SJCRH30 (cell line): ENCODE measurements around the gene STK11. TPM values are rescaled to one million over a fixed set of nuclear protein-coding genes. Genes with fewer than 3 reads are reported as not detected.

Experiments
- DNase-seq, 2 experiments: peaks; one replicate each; pipeline ENCODE4 v3.0.0-alpha.2; 2015 to 2020
- H3K27ac ChIP-seq: fragments of 250-450 bp; sonication (Bioruptor Pico); 2 replicates; pipeline ENCODE4 v1.5.1; 2020; ENCODE audit warnings: mild to moderate bottlenecking, moderate library complexity
- H3K27me3 ChIP-seq: fragments of 250-450 bp; sonication (Bioruptor Pico); 2 replicates; pipeline ENCODE4 v1.5.1; 2020; ENCODE audit warnings: mild to moderate bottlenecking, moderate library complexity
- H3K36me3 ChIP-seq: fragments of 250-450 bp; sonication (Bioruptor Pico); 2 replicates; pipeline ENCODE4 v1.5.1; 2020; ENCODE audit warnings: mild to moderate bottlenecking, moderate library complexity
- H3K4me1 ChIP-seq: fragments of 250-450 bp; sonication (Bioruptor Pico); 2 replicates; pipeline ENCODE4 v1.5.1; 2020; ENCODE audit warnings: mild to moderate bottlenecking, moderate library complexity
- H3K4me3 ChIP-seq: fragments of 250-450 bp; sonication (Bioruptor Pico); 2 replicates; pipeline ENCODE4 v1.5.1; 2020; ENCODE audit warnings: mild to moderate bottlenecking, moderate library complexity
- H3K9me3 ChIP-seq: fragments of 250-450 bp; sonication (Bioruptor Pico); replicated peaks from 2 replicates; pipeline ENCODE4 v1.5.1; 2020; ENCODE audit warnings: mild to moderate bottlenecking, moderate library complexity
- total RNA-seq: library from RNA; depleted of rRNA; stranded (reverse); fragments of >200 nt; shearing (Covaris generic); gene quantifications from 2 replicates; pipeline ENCODE4 v1.2.3, GENCODE V29; 2014

Gene STK11
- total RNA-seq, 1 experiment from 2014 or later, result 43.6 TPM

DNA sequence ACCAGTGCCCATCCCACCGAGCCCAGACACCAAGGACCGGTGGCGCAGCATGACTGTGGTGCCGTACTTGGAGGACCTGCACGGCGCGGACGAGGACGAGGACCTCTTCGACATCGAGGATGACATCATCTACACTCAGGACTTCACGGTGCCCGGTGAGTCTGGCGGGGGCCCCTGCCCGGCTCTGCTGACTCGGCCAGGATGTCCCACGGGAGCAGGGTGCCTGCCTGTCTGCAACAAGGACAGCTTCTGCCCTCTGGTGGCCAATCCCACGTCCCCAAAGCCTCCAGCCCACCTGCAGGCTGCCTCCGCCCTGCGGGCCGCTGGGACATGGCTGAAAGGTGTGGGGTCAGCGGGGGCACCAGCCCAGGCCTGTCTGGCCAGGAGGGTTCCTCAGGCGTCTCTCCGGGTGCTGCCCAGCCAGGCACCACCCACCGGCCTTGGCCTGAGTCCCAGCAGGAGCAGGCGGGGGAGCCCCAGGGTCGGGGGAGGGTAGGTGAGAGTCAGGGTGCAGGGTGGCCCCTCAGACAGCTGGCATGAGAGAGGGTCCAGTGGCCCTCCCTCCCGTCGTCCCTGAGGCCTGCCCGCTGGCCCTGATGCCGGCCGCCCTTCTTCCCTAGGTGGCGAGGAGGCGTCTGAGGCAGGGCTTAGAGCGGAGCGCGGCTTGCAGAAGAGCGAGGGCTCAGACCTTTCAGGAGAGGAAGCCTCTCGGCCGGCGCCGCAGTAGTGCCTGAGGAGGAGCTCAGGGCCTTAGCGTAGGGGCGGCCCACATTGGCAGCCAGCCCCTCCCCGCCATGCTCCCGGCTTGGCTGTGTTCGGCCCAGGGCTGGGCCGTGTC lies 17.7 kb downstream of the STK11 start:
- H3K9me3 ChIP-seq, result no peaks in the 10 kb centered on the region
- no peaks in the 10 kb centered on the region for H3K27me3 ChIP-seq
- H3K4me3 ChIP-seq, result no peak overlapping the region
- no peaks in the 10 kb centered on the region for H3K4me1 ChIP-seq
- H3K36me3 ChIP-seq, result peaks cover 20% of the 10 kb centered on the region
- peak; percentile 55 to 67 for DNase-seq
- no peak overlapping the region for H3K27ac ChIP-seq

DNA sequence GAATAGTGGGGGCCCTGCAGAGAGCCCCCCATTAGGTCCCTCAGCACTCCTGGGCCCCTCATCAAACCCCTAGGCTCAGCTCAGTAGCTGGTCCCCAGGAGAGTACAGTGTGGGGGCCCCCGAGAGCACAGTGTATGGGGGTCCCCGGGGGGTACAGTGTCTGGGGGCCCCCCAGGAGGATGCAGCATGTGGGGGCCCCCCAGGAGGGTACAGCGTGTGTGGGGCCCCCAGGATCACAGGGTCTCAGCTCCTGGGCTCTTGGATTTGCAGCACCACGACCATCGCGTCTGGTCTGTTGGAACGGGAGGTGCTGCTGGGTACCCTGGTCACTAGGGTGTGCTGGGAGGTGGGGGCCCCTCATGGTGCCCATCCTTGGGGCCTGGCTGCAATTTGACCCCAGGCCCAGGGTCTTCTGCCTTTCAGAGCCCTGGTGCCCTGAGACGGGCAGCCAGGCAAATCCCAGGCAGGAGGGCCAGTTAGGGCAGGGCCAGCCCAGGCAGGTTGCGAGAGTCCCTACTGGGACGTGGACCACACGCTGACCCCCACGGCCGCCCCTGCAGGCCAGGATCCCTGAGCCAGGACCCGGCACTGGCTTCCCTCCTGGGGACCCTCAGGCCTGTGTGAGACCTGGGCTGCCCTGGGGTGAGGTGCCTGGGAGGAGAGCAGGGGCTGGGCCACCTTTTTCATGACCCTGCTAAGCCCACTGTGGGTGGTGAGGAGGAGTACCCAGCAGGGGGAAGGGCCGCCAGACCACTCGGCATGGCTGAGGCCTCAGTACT lies 18.7 kb downstream of the STK11 start:
- peaks cover 20% of the 10 kb centered on the region for H3K36me3 ChIP-seq
- DNase-seq, result no peak
- no peak overlapping the region for H3K27ac ChIP-seq
- H3K27me3 ChIP-seq, result no peaks in the 10 kb centered on the region
- H3K9me3 ChIP-seq, result no peaks in the 10 kb centered on the region
- no peak overlapping the region for H3K4me3 ChIP-seq
- no peaks in the 10 kb centered on the region for H3K4me1 ChIP-seq

DNA sequence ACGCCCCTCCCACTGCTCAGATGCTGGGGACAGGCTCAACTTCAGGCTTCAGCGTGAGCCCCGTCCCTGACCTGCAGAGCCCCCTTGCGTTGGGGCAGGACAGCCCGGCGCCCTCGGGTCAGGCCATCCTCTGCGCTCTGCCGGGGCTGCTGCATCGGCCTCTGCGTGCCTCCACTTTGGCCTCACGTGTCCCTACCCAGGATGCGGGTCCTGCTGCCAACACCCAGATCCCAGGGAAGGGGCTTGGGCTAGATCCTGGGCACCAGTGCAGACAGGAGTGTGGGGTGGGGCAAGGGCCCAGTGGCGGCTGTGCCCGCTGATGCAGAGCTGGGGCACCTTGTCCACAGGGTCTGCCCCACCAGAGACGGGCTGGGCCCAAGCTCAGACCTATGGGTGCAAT lies 19.3 kb downstream of the STK11 start:
- Histone ChIP-seq H3K27ac (no peak overlapping the region), H3K9me3 (no peaks in the 10 kb centered on the region), H3K36me3 (peaks cover 20% of the 10 kb centered on the region)

DNA sequence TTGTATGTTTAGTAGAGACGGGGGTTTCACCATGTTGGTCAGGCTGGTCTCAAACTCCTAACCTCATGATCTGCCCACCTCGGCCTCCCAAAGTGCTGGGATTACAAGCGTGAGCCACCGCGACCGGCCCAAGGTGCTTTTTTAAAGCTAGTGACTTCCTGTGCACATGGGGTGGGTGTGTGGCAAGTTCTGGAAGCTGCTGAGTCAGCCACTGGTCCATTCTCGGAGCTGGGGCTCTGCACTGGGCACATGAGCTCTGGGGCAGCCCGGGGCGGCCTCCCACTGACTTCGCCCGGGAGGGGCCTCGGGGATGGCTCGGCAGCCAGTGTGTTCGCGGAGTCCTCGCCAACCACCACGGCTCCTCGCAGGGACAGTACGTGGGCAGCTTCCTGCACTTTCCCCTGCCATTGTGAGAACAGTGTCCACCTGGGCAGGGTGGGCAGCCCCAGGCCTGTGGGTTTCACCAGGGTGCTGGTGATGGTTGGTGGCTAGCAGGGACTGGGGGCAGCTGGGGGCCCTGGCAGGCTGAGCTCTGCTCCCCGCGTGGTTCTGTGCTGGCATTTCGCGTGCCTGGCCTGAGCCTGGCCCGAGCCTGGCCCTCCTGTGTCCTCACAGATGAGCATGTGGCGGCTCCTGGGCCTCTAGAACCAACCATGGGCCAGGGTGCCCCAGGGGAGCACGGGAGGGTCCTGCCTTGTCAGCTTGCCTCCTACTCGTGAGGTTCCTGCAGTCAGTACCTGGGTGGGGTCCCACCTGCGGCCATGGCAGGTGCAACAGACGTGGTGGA lies 20.1 kb downstream of the STK11 start:
- H3K4me1 ChIP-seq, result no peaks in the 10 kb centered on the region
- H3K36me3 ChIP-seq, result peaks cover 20% of the 10 kb centered on the region
- H3K4me3 ChIP-seq, result no peak overlapping the region
- H3K27ac ChIP-seq, result no peak overlapping the region
- DNase-seq, result no peak
- H3K27me3 ChIP-seq, result no peaks in the 10 kb centered on the region
- no peaks in the 10 kb centered on the region for H3K9me3 ChIP-seq

More for the DNA sequence above, 19.3 kb downstream of the STK11 start:
- no peaks in the 10 kb centered on the region for H3K27me3 ChIP-seq
- DNase-seq, result no peak
- H3K4me1 ChIP-seq, result no peaks in the 10 kb centered on the region
- H3K4me3 ChIP-seq, result no peak overlapping the region

DNA sequence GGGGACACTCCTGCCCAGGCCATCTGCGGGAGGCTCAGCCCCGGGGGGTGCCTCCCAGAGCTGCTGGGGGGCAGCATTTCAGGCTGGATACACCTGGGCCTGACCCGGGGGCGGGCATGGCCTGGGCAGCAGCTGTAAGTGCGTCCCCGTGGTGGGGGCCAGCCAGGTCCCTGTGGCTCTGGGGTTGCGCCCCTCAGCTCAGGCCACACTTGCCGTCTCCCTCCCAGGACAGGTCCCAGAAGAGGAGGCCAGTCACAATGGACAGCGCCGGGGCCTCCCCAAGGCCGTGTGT lies 20.6 kb downstream of the STK11 start:
- H3K36me3 ChIP-seq, result peaks cover 20% of the 10 kb centered on the region
- no peak for DNase-seq
- H3K27ac ChIP-seq, result no peak overlapping the region
- H3K4me3 ChIP-seq, result no peak overlapping the region
- H3K27me3 ChIP-seq, result no peaks in the 10 kb centered on the region
- H3K9me3 ChIP-seq, result no peaks in the 10 kb centered on the region
- H3K4me1 ChIP-seq, result no peaks in the 10 kb centered on the region

DNA sequence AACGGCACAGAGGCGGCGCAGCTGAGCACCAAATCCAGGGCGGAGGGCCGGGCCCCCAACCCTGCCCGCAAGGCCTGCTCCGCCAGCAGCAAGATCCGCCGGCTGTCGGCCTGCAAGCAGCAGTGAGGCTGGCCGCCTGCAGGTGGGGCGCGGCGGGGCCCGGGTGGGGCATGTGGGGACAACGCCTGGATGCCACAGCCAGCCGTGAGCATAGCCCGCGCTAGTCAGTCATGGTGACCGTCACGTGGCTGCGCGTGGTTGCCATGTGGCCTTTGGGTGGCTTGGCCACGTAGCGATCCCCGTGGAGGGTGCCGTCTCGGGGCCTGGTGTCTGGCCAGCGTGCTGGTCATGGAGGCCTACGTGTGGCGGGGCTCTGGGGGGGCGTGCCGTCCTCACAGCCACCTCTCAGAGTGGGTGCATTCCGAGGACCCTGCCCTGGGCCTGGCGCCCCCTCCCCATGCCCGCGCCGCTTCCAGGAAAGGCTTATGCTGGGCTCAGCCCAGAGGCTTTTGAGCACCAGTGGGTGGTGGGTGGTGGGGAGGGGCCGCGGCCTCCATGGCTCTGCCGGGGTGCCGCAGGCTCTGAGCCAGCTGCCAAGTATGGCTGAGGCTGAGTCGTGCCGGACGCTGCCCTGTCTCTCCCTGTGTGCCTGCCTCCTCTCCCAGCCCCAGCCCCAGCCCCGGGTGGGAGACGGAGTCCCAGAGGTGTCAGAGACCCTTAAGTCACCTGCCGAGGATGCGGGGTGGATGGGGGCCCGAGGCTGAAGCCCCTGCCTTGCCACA lies 21.1 kb downstream of the STK11 start:
- no peaks in the 10 kb centered on the region for H3K27me3 ChIP-seq
- H3K4me3 ChIP-seq, result no peak overlapping the region
- DNase-seq, result no peak
- no peak overlapping the region for H3K27ac ChIP-seq
- H3K4me1 ChIP-seq, result no peaks in the 10 kb centered on the region
- no peaks in the 10 kb centered on the region for H3K9me3 ChIP-seq
- H3K36me3 ChIP-seq, result peaks cover 20% of the 10 kb centered on the region

DNA sequence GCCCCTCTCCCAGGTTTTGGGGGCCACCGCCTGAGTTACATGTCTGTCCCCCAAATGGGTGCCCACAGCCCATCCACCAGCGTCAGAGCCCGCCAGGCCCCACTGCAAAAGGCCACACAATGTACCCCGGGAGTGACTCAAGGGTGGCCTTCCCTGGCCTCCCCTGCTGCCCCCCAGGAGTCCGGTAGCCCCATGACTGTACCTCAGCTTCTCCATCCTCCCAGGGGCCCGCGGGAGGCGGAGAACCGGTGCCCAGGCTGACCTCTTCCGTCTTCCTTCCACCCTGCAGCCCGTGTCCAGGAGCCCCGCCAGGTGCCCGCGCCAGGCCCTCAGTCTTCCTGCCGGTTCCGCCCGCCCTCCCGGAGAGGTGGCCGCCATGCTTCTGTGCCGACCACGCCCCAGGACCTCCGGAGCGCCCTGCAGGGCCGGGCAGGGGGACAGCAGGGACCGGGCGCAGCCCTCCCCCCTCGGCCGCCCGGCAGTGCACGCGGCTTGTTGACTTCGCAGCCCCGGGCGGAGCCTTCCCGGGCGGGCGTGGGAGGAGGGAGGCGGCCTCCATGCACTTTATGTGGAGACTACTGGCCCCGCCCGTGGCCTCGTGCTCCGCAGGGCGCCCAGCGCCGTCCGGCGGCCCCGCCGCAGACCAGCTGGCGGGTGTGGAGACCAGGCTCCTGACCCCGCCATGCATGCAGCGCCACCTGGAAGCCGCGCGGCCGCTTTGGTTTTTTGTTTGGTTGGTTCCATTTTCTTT lies 21.9 kb downstream of the STK11 start:
- H3K36me3 ChIP-seq, result peaks cover 20% of the 10 kb centered on the region
- DNase-seq, result no peak

DNA sequence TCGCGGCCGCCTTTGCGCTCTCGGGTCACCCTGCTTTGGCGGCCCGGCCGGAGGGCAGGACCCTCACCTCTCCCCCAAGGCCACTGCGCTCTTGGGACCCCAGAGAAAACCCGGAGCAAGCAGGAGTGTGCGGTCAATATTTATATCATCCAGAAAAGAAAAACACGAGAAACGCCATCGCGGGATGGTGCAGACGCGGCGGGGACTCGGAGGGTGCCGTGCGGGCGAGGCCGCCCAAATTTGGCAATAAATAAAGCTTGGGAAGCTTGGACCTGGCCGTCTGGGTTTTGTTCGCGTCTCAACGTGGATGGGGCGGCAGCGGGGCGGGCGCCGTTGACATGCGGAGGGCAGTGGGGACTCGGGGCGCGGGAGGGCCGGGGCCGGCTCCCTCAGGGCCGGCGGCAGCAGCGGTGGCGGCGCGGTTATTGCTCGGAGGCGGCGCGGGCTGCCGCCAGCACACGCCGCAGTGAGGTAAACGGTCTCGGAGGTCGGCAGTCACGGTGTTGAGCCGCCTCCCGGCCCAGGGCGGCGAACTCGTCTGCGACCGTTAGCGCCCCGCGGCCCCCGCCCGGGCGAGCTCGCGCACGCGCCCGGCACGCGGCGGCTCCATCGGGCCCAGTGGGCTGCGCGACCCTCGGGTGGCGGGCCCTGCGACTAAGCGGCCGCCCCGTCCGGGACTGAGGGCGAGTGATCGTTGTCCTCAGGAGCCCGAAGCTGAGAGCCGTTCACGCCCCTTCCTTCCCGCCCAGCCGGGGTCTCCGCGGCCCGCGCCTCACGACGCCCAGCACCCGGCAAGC lies 22.8 kb downstream of the STK11 start:
- Histone ChIP-seq H3K27ac (no peak overlapping the region), H3K36me3 (peaks cover 20% of the 10 kb centered on the region), H3K9me3 (no peaks in the 10 kb centered on the region), H3K4me3 (no peak overlapping the region), H3K27me3 (no peaks in the 10 kb centered on the region), H3K4me1 (peaks cover 8% of the 10 kb centered on the region; the same call in 1 of the 2 replicates)
- no peak for DNase-seq

More for the DNA sequence above, 21.9 kb downstream of the STK11 start:
- Histone ChIP-seq H3K9me3 (no peaks in the 10 kb centered on the region), H3K4me1 (peaks cover 3% of the 10 kb centered on the region; the same call in 1 of the 2 replicates), H3K27ac (no peak overlapping the region), H3K4me3 (no peak overlapping the region), H3K27me3 (no peaks in the 10 kb centered on the region)

DNA sequence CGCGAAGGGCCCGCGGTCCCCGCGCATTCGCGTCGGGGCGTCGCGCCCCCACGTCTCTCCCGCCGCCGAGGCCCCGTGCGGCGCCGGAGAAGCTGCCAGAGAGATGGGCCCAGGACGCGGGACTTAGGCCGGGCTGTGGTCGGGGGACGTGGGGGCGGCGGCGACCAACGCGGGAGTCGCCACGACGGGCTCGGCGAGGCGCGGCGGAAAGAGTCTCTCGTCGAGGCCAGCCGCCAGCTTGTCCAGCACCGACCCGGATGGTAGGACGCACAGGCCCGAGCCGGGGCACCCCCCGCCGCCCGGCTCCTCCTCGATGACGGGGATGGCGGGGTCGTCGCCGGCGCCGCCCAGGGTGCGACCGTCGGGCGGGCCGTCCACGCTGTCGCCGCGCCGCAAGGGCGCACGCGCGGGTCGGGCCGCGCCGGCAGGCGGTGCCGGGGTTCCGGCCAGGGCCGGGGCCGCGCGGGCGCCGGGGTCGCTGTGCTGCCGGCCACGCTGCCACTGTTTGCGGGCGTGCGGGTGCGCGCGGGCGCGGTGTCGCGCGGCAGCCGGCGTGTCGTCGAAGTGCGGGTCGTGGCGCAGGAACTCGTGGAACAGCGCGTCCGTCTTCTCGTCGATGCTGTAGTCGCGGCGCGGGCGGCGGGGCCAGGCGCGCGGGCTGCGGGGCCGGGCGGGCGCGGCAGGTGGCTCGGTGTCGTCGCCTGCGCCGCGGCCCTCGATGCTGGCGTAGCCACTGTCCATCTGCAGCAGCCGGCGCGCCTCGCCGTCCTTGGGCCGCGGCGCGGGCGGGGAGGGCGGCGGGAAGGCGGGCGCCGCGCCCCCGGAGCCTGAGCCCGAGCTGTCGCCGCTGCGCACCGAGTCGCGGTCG lies 23.7 kb downstream of the STK11 start:
- no peak for DNase-seq
- H3K4me1 ChIP-seq, result peaks cover 8% of the 10 kb centered on the region; the same call in 1 of the 2 replicates
- no peak overlapping the region for H3K27ac ChIP-seq
- H3K9me3 ChIP-seq, result no peaks in the 10 kb centered on the region
- no peaks in the 10 kb centered on the region for H3K27me3 ChIP-seq
- H3K36me3 ChIP-seq, result peaks cover 20% of the 10 kb centered on the region
- no peak overlapping the region for H3K4me3 ChIP-seq

DNA sequence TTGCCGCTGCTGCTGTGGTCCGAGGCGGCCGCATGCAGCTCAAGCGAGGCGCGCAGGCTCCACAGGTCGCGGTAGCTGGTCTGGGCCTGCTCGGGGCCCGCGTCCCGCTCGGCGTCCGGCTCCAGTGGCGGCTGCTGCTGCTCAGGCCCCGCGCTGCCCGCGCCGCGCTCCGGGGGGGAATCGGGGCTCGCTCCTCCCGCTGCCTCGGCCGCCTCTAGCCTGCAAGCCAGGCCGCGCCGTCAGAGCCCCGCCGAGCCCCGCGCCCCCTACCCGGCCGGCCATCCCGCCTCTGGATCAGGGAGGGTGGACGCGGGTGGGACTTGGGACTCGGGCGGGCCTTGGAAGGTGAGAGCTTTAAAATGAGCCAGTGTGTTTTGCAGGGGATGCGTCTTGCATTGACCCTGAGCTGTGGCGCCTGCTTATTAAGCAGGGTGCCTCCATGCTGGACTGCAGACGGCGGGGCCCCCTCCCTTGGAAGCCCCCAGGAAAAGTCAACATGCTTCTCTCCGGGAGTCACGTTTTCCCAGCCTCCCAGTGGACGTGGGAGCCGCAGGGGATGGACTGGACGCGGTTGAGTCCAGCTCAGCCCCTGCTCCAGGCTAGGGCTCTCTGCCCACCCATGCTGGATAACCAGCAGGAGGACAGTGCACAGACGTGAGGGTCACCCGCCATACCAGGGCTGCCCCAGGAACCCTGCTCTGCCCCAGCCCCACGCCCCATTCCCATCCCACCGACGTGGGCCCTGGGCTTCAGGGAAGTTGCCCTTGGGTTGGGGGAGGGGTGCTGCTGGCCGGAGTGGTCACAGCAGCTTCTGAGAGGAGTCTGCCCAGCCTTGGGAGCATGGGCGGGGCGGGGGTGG lies 24.6 kb downstream of the STK11 start:
- H3K4me3 ChIP-seq, result no peak overlapping the region
- peaks cover 20% of the 10 kb centered on the region for H3K36me3 ChIP-seq
- H3K27ac ChIP-seq, result no peak overlapping the region
- H3K27me3 ChIP-seq, result no peaks in the 10 kb centered on the region
- H3K4me1 ChIP-seq, result peaks cover 8% of the 10 kb centered on the region; the same call in 1 of the 2 replicates
- DNase-seq, result no peak
- H3K9me3 ChIP-seq, result no peaks in the 10 kb centered on the region

DNA sequence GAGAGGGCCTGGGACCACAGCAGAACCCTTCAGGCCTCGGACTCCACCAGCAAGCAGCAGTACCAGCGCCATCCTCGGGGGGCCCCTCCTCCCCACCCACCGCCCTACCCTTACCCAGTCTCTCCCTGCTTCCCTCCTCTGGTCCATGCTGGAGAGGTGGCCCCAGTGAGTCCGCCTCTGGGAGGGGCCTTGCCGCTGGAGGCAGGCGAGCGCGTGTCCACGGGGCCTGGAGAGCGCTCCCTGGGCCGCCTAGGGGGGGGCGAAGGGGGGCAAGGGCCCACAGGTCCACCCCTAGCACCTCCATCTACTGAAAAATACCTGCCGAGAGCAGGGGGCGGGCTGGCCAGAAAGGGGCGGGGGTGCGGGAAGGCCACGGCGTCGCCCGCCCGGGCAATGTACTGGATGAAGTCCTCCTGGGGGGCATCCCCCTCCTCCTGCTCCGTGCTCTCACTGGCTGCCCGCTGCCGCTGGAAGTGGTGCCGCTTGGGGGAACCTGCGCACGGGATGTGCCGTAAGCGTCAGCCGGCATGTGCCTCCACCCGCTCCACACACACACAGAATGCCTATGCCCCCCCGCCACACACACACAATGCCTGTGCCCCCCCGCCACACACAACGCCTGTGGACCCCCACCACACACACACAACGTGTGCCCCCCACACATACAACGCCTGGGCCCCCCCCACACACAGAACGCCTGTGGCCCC lies 25.4 kb downstream of the STK11 start:
- H3K27ac ChIP-seq, result no peak overlapping the region
- DNase-seq, result no peak
- H3K27me3 ChIP-seq, result no peaks in the 10 kb centered on the region
- H3K4me1 ChIP-seq, result peaks cover 8% of the 10 kb centered on the region; the same call in 1 of the 2 replicates
- no peaks in the 10 kb centered on the region for H3K9me3 ChIP-seq
- H3K36me3 ChIP-seq, result peaks cover 20% of the 10 kb centered on the region
- no peak overlapping the region for H3K4me3 ChIP-seq
